AG09309 (cell line): Measurements from ENCODE around the gene EIF4E3.

Experiments used
- DNase-seq: peaks from one replicate; pipeline ENCODE4 v3.0.0-alpha.2; 2010; ENCODE audit warnings: low read depth
- H3K4me3 ChIP-seq: 2 replicates; pipeline ENCODE4 v1.5.1; 2011; ENCODE audit warnings: mild to moderate bottlenecking, low read depth, low read length, moderate library complexity; ENCODE audit not compliant: control insufficient read depth
- TF ChIP-seq, protein P1 (sequence below): IDR thresholded peaks from 2 replicates; pipeline ENCODE4 v1.5.1; 2011; ENCODE audit warnings: mild to moderate bottlenecking, low read depth, low read length, inconsistent platforms; ENCODE audit not compliant: insufficient read depth, control insufficient read depth; ENCODE audit errors: missing control alignments

The EIF4E3 gene

DNA sequence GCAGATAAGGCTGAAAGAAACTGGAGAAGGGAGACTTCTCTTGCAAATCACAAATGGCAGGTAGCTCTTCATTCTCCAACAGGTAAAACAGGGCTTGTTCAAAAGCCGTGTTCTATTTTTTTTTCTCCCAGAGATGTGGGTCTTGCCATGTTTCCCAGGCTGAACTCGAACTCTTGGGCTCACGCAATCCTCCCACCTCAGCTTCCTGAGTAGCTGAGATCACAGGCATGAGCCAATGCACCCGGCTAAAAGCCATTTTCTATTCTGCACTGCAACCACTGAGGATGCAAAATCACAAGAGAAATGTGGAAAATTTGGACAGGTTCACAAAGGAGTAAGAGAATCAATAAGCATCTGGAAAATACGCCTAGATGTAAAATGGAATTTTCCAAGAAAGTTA lies 19.5 kb downstream of the EIF4E3 start:
- DNase-seq = no peak
- TF ChIP-seq, protein P1, sequence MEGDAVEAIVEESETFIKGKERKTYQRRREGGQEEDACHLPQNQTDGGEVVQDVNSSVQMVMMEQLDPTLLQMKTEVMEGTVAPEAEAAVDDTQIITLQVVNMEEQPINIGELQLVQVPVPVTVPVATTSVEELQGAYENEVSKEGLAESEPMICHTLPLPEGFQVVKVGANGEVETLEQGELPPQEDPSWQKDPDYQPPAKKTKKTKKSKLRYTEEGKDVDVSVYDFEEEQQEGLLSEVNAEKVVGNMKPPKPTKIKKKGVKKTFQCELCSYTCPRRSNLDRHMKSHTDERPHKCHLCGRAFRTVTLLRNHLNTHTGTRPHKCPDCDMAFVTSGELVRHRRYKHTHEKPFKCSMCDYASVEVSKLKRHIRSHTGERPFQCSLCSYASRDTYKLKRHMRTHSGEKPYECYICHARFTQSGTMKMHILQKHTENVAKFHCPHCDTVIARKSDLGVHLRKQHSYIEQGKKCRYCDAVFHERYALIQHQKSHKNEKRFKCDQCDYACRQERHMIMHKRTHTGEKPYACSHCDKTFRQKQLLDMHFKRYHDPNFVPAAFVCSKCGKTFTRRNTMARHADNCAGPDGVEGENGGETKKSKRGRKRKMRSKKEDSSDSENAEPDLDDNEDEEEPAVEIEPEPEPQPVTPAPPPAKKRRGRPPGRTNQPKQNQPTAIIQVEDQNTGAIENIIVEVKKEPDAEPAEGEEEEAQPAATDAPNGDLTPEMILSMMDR = no peak
- H3K4me3 ChIP-seq = no peak overlapping the region

- DNase-seq = no peak
- no peak overlapping the region for H3K4me3 ChIP-seq
- TF ChIP-seq, protein P1 = no peak
Measured at GRCh38 chr3:71704915-71705314, 20.3 kb downstream of the EIF4E3 start.

DNA sequence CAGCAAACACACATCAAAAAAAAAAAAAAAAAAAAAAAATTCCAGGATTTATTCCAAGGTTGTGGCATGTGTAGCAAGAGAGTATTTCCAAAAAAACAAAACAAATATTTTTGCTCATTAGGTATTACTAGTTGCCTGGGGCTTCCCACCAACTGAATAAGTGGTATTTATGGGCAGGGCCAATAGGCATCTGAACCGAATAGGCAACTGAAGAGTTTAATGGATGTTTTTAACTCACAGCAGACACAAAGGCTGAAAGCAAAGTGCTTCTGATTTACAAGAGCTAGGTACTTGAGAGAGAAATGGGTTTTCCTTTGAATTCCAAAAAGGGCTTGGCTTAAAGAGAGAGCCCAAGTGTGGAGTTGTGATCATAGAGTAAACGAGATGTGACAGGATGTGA lies 21.4 kb downstream of the EIF4E3 start:
- DNase-seq = no peak
- no peak overlapping the region for H3K4me3 ChIP-seq
- TF ChIP-seq, protein P1 = no peak

GRCh38 chr3:71702131-71703024 lies 22.8 kb downstream of the EIF4E3 start:
- TF ChIP-seq, protein P1 = no peak
- no peak for DNase-seq
- no peak overlapping the region for H3K4me3 ChIP-seq

GRCh38 chr3:71701251-71701762 lies 23.9 kb downstream of the EIF4E3 start:
- no peak overlapping the region for H3K4me3 ChIP-seq
- TF ChIP-seq, protein P1 = no peak

GRCh38 chr3:71695000-71695482 lies 30.2 kb downstream of the EIF4E3 start:
- DNase-seq = no peak
- TF ChIP-seq, protein P1 = no peak
- no peak overlapping the region for H3K4me3 ChIP-seq

More at GRCh38 chr3:71701251-71701762, 23.9 kb downstream of the EIF4E3 start:
- no peak for DNase-seq
